LNCaP clone FGC (cell line): ENCODE measurements around the gene MRPS27.
A peak's percentile ranks its signal among the peaks of the same experiment; 100 is the strongest.

Experiments
- DNase-seq: peaks from one replicate; pipeline ENCODE4 v3.0.0-alpha.2; 2011; ENCODE audit warnings: low read depth
- H3K4me3 ChIP-seq: 2 replicates; pipeline ENCODE4 v1.5.1; 2011; ENCODE audit warnings: mild to moderate bottlenecking, low read depth, low read length, control low read depth
- TF ChIP-seq, protein P1 (sequence below): IDR thresholded peaks from 2 replicates; pipeline ENCODE4 v1.5.1; 2012; ENCODE audit warnings: mild to moderate bottlenecking; ENCODE audit not compliant: control insufficient read depth, insufficient read depth; ENCODE audit errors: extremely low read depth

MRPS27 gene

DNA sequence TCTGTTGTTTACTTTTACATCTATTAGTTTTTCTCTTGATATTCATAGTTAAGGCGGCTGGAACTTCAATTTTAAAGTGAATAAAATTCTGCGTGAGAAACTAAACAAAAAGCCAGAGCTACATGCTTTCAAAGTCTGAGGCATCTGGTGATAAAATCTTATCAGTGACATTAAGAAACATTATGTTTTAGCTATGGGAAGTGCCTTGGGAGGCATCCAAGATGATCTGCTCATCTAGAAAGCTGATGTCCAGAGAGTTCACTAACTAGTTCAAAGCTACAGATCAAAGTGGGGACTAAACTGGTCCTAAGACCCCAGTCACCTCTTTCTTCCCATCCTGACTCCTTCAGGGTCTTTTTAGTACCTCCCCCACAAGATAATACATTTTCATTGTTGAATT, 37.2 kb downstream of the MRPS27 start:
- no peak overlapping the region for H3K4me3 ChIP-seq
- no peak for DNase-seq
- TF ChIP-seq, protein P1, sequence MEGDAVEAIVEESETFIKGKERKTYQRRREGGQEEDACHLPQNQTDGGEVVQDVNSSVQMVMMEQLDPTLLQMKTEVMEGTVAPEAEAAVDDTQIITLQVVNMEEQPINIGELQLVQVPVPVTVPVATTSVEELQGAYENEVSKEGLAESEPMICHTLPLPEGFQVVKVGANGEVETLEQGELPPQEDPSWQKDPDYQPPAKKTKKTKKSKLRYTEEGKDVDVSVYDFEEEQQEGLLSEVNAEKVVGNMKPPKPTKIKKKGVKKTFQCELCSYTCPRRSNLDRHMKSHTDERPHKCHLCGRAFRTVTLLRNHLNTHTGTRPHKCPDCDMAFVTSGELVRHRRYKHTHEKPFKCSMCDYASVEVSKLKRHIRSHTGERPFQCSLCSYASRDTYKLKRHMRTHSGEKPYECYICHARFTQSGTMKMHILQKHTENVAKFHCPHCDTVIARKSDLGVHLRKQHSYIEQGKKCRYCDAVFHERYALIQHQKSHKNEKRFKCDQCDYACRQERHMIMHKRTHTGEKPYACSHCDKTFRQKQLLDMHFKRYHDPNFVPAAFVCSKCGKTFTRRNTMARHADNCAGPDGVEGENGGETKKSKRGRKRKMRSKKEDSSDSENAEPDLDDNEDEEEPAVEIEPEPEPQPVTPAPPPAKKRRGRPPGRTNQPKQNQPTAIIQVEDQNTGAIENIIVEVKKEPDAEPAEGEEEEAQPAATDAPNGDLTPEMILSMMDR: no peak

GRCh38 chr5:72281764-72282499, 38.1 kb downstream of the MRPS27 start:
- DNase-seq: no peak
- TF ChIP-seq, protein P1: no peak
- no peak overlapping the region for H3K4me3 ChIP-seq

GRCh38 chr5:72281430-72281763, 38.6 kb downstream of the MRPS27 start:
- no peak overlapping the region for H3K4me3 ChIP-seq
- TF ChIP-seq, protein P1: no peak
- DNase-seq: no peak

GRCh38 chr5:72280581-72281069, 39.4 kb downstream of the MRPS27 start:
- H3K4me3 ChIP-seq: no peak overlapping the region
- DNase-seq: no peak
- TF ChIP-seq, protein P1: peak; percentile 34; the same call in 1 of the 2 replicates

DNA sequence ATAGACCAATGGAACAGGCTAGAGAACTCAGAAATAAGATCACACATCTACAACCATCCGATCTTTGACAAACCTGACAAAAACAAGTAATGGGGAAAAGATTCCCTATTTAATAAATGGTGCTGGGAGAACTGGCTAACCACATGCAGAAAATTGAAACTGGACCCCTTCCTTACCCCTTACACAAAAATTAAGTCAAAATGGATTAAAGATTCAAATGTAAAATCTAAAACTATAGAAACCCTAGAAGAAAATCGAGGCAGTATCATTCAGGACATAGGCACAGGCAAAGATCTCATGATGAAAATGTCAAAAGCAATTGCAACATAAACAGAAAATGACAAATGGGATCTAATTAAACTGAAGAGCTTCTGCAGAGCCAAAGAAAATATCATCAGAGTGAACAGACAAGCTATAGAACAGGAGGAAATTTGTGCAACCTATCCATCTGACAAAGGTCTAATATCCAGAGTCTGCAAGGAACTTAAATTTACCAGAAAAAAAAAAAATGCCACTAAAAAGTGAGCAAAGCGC, 43.8 kb downstream of the MRPS27 start:
- TF ChIP-seq, protein P1: no peak
- DNase-seq: no peak
- H3K4me3 ChIP-seq: no peak overlapping the region

DNA sequence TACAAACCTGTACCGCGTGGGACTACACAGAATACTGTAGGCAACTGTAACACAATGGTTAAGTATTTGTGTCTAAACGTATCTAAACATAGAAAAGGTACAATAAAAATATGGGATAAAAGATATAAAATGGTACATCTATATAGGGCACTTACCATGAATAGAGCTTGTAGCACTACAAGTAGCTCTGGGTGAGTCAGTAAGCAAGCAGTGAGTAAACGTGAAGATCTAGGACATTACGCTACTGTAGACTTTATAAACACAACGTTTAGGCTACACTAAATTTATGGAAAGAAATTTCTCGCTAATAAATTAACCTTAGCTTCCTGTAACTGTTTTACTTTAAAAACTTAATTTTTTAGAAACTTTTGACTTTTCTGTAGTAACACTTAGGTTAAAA, 46.5 kb downstream of the MRPS27 start:
- H3K4me3 ChIP-seq: no peak overlapping the region
- DNase-seq: no peak
- TF ChIP-seq, protein P1: no peak
